ENCODE measurements around the gene RIN2.

DNA sequence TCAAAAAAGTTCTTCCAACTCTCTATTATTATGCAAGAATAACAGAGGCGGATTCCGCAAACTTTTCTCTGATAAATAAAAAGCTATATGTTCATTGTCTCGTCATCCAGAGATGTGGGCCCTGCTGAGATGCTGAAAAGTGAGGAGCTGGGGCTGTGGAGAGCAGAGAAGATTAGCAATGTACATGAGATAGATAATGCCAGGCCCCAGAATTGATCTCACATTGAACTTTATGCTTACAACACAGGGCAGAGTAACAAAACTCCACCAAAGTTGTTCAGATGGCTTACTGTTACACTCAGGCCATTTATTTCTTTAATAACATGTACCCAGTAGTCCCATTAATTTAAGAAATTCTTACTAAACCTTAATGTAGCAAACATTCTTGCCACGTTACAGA lies 32.7 kb upstream of the RIN2 start:
- TF ChIP-seq, protein P1, sequence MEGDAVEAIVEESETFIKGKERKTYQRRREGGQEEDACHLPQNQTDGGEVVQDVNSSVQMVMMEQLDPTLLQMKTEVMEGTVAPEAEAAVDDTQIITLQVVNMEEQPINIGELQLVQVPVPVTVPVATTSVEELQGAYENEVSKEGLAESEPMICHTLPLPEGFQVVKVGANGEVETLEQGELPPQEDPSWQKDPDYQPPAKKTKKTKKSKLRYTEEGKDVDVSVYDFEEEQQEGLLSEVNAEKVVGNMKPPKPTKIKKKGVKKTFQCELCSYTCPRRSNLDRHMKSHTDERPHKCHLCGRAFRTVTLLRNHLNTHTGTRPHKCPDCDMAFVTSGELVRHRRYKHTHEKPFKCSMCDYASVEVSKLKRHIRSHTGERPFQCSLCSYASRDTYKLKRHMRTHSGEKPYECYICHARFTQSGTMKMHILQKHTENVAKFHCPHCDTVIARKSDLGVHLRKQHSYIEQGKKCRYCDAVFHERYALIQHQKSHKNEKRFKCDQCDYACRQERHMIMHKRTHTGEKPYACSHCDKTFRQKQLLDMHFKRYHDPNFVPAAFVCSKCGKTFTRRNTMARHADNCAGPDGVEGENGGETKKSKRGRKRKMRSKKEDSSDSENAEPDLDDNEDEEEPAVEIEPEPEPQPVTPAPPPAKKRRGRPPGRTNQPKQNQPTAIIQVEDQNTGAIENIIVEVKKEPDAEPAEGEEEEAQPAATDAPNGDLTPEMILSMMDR (conservative IDR thresholded peaks at IDR 0.05; ENCODE audit: low read depth, low read length), result no peak
- no peak for TF ChIP-seq RAD21 (IDR thresholded peaks at IDR 0.05; ENCODE audit: low read length)
- TF ChIP-seq POLR2A (IDR thresholded peaks at IDR 0.05; ENCODE audit: low read depth, low read length), result no peak
- TF ChIP-seq MXI1 (IDR thresholded peaks at IDR 0.05; ENCODE audit: borderline replicate concordance, low read depth, low read length), result no peak
- TF ChIP-seq BHLHE40 (IDR thresholded peaks at IDR 0.05; ENCODE audit: low read depth, low read length), result no peak
- no peak for TF ChIP-seq FOS (IDR thresholded peaks at IDR 0.05; ENCODE audit: low read depth, low read length)
- TF ChIP-seq CEBPB (IDR thresholded peaks at IDR 0.05; ENCODE audit: low read depth, low read length), result no peak
- TF ChIP-seq, protein P2, sequence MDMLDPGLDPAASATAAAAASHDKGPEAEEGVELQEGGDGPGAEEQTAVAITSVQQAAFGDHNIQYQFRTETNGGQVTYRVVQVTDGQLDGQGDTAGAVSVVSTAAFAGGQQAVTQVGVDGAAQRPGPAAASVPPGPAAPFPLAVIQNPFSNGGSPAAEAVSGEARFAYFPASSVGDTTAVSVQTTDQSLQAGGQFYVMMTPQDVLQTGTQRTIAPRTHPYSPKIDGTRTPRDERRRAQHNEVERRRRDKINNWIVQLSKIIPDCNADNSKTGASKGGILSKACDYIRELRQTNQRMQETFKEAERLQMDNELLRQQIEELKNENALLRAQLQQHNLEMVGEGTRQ (IDR thresholded peaks at IDR 0.05; ENCODE audit: low read depth, low read length), result no peak
- no peak for TF ChIP-seq RFX5 (IDR thresholded peaks at IDR 0.05; ENCODE audit: low read depth, low read length)
- TF ChIP-seq, protein P3, sequence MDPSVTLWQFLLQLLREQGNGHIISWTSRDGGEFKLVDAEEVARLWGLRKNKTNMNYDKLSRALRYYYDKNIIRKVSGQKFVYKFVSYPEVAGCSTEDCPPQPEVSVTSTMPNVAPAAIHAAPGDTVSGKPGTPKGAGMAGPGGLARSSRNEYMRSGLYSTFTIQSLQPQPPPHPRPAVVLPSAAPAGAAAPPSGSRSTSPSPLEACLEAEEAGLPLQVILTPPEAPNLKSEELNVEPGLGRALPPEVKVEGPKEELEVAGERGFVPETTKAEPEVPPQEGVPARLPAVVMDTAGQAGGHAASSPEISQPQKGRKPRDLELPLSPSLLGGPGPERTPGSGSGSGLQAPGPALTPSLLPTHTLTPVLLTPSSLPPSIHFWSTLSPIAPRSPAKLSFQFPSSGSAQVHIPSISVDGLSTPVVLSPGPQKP (IDR thresholded peaks at IDR 0.05; ENCODE audit: borderline replicate concordance, low read depth, low read length), result no peak
- no peak for TF ChIP-seq NFE2L2 (IDR thresholded peaks at IDR 0.05; ENCODE audit: low read depth, low read length)

Measured in IMR-90 (cell line).